ENCODE measurements around the gene CYP2S1. TPM values are rescaled to one million over a fixed set of nuclear protein-coding genes. Genes with fewer than 3 reads are reported as not detected.

The CYP2S1 gene
- total and polyA plus RNA-seq, 9 of the 15 experiments (the other 6 are each of a cell fraction or from before 2014, with no cell fraction given), result 0.07 to 1.9 (median 0.41) TPM

DNA sequence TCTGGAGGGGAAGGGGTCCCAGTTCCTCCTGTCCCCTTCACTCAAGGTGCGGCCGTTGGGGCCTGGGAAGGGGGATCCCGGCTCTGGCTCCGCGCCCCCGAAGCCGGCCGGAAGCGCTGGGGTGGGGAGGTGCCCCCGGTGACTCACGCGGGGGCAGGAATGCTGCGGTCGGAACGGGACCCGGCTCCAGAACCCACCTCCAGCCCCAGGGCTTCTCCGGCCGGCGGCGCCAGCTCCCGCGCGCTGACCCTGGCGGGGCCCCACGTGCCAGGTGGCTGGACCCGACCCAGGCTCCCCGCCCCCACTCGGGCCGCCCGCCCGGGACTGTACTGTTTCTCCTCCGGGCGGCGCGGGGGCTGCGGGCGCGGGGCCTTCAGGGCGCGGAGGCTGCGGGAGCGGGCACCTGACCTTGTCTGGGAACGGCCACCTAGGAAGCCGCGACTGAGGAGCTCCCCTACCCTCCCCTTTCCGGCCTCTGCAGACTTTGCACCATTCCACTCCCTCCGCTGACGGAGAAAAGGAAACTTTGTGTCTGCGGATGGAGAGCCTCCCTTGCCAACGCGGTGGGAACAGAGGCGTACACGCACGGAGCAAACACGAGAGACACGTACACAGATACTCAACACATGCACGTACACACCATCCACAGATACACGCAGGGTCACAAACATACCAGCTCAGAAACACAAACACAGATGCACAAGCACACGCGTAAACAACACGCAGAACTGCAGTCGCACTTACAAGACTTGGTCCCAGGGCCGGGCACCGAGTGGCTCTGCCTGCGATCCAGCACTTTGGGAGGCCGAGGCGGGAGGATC lies 33.2 kb downstream of the CYP2S1 start (continued):
- TF ChIP-seq MBD2 (IDR thresholded peaks at IDR 0.05; ENCODE audit: borderline replicate concordance, low read depth) (no peak), TAF1 (IDR thresholded peaks at IDR 0.05; ENCODE audit: control insufficient read depth, extremely low read depth, insufficient read depth, low read length, severe bottlenecking) (no peak), MCM3 (IDR thresholded peaks at IDR 0.05) (no peak), ZNF655 (CRISPR knock-in tag; IDR thresholded peaks at IDR 0.05) (no peak), POLR2G (IDR thresholded peaks at IDR 0.05; ENCODE audit: low read depth, low read length) (peak; percentile 85), BRCA1 (IDR thresholded peaks at IDR 0.05) (no peak), BRCA1 (CRISPR knock-in tag; IDR thresholded peaks at IDR 0.05) (0 out of 2 replicates have a peak, but pooled peaks have one; percentile 26), ZNF766 (CRISPR knock-in tag; conservative IDR thresholded peaks at IDR 0.05) (no peak), LARP7 (IDR thresholded peaks at IDR 0.05) (no peak), ZNF124 (CRISPR knock-in tag; IDR thresholded peaks at IDR 0.05) (no peak), HNRNPUL1 (IDR thresholded peaks at IDR 0.05; ENCODE audit: low read length) (no peak), HOXB6 (CRISPR knock-in tag; IDR thresholded peaks at IDR 0.05; ENCODE audit: borderline replicate concordance) (no peak), NEUROD1 (IDR thresholded peaks at IDR 0.05; ENCODE audit: borderline replicate concordance, low read depth, low read length, partially characterized antibody) (peak; percentile 74), ZNF277 (CRISPR knock-in tag; IDR thresholded peaks at IDR 0.05; ENCODE audit: borderline replicate concordance) (no peak), GTF2F1 (IDR thresholded peaks at IDR 0.05; ENCODE audit: low read depth, low read length) (no peak)
- TF ChIP-seq, protein P1, sequence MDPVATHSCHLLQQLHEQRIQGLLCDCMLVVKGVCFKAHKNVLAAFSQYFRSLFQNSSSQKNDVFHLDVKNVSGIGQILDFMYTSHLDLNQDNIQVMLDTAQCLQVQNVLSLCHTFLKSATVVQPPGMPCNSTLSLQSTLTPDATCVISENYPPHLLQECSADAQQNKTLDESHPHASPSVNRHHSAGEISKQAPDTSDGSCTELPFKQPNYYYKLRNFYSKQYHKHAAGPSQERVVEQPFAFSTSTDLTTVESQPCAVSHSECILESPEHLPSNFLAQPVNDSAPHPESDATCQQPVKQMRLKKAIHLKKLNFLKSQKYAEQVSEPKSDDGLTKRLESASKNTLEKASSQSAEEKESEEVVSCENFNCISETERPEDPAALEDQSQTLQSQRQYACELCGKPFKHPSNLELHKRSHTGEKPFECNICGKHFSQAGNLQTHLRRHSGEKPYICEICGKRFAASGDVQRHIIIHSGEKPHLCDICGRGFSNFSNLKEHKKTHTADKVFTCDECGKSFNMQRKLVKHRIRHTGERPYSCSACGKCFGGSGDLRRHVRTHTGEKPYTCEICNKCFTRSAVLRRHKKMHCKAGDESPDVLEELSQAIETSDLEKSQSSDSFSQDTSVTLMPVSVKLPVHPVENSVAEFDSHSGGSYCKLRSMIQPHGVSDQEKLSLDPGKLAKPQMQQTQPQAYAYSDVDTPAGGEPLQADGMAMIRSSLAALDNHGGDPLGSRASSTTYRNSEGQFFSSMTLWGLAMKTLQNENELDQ (CRISPR knock-in tag; IDR thresholded peaks at IDR 0.05; ENCODE audit: borderline replicate concordance), result no peak
- TF ChIP-seq, protein P2, sequence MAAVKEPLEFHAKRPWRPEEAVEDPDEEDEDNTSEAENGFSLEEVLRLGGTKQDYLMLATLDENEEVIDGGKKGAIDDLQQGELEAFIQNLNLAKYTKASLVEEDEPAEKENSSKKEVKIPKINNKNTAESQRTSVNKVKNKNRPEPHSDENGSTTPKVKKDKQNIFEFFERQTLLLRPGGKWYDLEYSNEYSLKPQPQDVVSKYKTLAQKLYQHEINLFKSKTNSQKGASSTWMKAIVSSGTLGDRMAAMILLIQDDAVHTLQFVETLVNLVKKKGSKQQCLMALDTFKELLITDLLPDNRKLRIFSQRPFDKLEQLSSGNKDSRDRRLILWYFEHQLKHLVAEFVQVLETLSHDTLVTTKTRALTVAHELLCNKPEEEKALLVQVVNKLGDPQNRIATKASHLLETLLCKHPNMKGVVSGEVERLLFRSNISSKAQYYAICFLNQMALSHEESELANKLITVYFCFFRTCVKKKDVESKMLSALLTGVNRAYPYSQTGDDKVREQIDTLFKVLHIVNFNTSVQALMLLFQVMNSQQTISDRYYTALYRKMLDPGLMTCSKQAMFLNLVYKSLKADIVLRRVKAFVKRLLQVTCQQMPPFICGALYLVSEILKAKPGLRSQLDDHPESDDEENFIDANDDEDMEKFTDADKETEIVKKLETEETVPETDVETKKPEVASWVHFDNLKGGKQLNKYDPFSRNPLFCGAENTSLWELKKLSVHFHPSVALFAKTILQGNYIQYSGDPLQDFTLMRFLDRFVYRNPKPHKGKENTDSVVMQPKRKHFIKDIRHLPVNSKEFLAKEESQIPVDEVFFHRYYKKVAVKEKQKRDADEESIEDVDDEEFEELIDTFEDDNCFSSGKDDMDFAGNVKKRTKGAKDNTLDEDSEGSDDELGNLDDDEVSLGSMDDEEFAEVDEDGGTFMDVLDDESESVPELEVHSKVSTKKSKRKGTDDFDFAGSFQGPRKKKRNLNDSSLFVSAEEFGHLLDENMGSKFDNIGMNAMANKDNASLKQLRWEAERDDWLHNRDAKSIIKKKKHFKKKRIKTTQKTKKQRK (IDR thresholded peaks at IDR 0.05; ENCODE audit: borderline replicate concordance, low read depth, low read length), result no peak
